Thoracic aorta (tissue), 2 donors: Measurements from ENCODE around the gene ENO2. TPM values are rescaled to one million over a fixed set of nuclear protein-coding genes. Genes with fewer than 3 reads are reported as not detected.

ENCODE experiments used
- ATAC-seq: fragments of 150-250 bp; one replicate; pipeline ENCODE4 v1.8.0; 2017; ENCODE audit warnings: low read depth; ENCODE audit not compliant: insufficient number of reproducible peaks, low FRiP score
- DNase-seq: peaks from one replicate; pipeline ENCODE4 v3.0.0-alpha.2; 2020; ENCODE audit warnings: low spot score
- H3K27ac ChIP-seq, 2 donors: fragments of 200-600 bp; sonication (generic); 1 replicate in 1 of 2; 2 replicates in 1 of 2; pipeline ENCODE4 v1.5.1; 2016; ENCODE audit warnings: mild to moderate bottlenecking in 2 of 2, moderate library complexity in 2 of 2
- H3K27me3 ChIP-seq: fragments of 200-600 bp; sonication (generic); replicated peaks from 2 replicates; pipeline ENCODE4 v1.6.0; 2016; ENCODE audit warnings: mild to moderate bottlenecking; ENCODE audit not compliant: insufficient read depth
- H3K36me3 ChIP-seq: fragments of 200-600 bp; sonication (generic); one replicate; pipeline ENCODE4 v1.5.1; 2016
- H3K4me1 ChIP-seq, 2 donors: fragments of 200-600 bp; sonication (generic); 1 replicate in 1 of 2; 2 replicates in 1 of 2; pipeline versions ENCODE4 v1.5.1 to v1.6.0; 2016; ENCODE audit warnings: low read depth in 2 of 2, mild to moderate bottlenecking in 1 of 2; ENCODE audit not compliant: control insufficient read depth in 1 of 2
- H3K4me3 ChIP-seq: fragments of 200-600 bp; sonication (generic); 2 replicates; pipeline ENCODE4 v1.5.1; 2016; ENCODE audit warnings: mild to moderate bottlenecking
- H3K9me3 ChIP-seq: fragments of 200-600 bp; sonication (generic); 2 replicates; pipeline ENCODE4 v1.5.1; 2016
- total RNA-seq, 2 donors: library from RNA; depleted of rRNA; stranded (reverse); fragments of >200 nt; gene quantifications; one replicate each; pipeline versions ENCODE4 v1.1.0 to v1.2.3, GENCODE V29; 2016
- TF ChIP-seq, protein P1 (sequence below): fragments of 200-600 bp; sonication (generic); IDR thresholded peaks from one replicate; pipeline ENCODE4 v1.5.1; 2019; ENCODE audit warnings: antibody characterized with exemption

The ENO2 gene
- total RNA-seq, 2 donors from 2014 or later = 53.6 to 57.9 TPM

DNA sequence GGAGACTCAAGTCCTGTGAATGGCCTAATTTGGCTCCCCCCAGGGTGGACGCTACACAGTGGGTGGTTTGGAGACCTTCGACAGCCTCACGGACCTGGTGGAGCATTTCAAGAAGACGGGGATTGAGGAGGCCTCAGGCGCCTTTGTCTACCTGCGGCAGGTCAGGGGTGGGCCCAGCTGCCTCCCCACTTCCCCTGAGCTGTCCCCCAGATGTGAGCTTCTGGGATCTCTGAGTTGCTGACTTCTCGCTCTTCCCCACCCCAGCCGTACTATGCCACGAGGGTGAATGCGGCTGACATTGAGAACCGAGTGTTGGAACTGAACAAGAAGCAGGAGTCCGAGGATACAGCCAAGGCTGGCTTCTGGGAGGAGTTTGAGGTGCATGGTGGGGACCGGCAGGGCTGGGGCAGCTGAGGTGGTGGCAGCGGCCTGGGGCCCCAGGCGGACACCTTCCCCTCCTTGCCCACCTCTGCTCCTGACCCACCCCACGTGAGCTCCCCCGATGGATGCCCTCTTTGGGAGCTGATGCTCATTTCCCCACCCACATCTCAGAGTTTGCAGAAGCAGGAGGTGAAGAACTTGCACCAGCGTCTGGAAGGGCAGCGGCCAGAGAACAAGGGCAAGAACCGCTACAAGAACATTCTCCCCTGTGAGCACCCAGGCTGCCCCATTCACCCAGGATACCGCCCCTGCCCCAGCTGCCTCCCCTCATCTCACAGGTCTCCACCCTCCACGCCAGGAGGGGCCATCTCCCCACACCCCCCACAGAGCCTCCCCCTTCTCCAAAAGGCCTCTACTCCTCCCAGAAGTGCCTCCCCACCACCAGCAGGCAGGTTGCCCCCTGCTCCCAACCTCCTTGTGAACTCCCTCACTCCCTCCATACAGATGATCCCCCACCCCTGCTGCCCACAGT lies 41.0 kb downstream of the ENO2 start:
- DNase-seq (no peak), ATAC-seq (no peak)
- no peaks in the 10 kb centered on the region for H3K36me3 ChIP-seq
- TF ChIP-seq, protein P1, sequence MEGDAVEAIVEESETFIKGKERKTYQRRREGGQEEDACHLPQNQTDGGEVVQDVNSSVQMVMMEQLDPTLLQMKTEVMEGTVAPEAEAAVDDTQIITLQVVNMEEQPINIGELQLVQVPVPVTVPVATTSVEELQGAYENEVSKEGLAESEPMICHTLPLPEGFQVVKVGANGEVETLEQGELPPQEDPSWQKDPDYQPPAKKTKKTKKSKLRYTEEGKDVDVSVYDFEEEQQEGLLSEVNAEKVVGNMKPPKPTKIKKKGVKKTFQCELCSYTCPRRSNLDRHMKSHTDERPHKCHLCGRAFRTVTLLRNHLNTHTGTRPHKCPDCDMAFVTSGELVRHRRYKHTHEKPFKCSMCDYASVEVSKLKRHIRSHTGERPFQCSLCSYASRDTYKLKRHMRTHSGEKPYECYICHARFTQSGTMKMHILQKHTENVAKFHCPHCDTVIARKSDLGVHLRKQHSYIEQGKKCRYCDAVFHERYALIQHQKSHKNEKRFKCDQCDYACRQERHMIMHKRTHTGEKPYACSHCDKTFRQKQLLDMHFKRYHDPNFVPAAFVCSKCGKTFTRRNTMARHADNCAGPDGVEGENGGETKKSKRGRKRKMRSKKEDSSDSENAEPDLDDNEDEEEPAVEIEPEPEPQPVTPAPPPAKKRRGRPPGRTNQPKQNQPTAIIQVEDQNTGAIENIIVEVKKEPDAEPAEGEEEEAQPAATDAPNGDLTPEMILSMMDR = no peak
- no peak overlapping the region for H3K4me3 ChIP-seq
- H3K4me1 ChIP-seq = peaks cover 5% of the 10 kb centered on the region in 2 donors
- H3K9me3 ChIP-seq = no peaks in the 10 kb centered on the region
- H3K27ac ChIP-seq = no peak overlapping the region
- no peaks in the 10 kb centered on the region for H3K27me3 ChIP-seq

DNA sequence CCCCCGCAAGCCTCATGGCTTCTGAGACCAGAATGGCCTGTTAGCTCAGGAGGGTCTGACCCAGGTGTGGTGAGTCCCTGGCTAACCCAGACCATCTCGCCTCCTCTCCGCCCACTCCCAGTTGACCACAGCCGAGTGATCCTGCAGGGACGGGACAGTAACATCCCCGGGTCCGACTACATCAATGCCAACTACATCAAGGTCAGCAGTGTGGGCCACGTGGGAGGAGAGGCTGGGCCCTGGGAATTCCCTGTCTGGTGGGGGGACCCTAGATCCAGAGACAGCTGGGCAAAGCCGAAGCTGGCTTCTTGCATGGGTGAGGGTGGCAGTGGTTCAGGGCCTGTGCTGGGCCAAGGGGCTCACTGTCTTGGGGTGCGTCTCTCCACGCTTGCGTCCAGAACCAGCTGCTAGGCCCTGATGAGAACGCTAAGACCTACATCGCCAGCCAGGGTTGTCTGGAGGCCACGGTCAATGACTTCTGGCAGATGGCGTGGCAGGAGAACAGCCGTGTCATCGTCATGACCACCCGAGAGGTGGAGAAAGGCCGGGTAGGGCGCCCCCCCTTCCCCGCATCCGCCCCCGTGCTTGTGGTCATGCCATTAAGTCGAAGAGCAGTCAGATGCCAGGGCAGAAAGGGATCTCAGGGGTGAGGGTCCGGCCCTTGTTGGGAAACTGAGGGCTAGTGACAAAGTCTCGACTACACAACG lies 41.8 kb downstream of the ENO2 start:
- no peaks in the 10 kb centered on the region for H3K9me3 ChIP-seq
- no peaks in the 10 kb centered on the region for H3K36me3 ChIP-seq
- H3K4me1 ChIP-seq = peaks cover 5 to 10% of the 10 kb centered on the region in 2 donors
- TF ChIP-seq, protein P1 = no peak
- no peaks in the 10 kb centered on the region for H3K27me3 ChIP-seq
- ATAC-seq = no peak
- H3K27ac ChIP-seq = no peak overlapping the region
- no peak for DNase-seq
- H3K4me3 ChIP-seq = no peak overlapping the region

DNA sequence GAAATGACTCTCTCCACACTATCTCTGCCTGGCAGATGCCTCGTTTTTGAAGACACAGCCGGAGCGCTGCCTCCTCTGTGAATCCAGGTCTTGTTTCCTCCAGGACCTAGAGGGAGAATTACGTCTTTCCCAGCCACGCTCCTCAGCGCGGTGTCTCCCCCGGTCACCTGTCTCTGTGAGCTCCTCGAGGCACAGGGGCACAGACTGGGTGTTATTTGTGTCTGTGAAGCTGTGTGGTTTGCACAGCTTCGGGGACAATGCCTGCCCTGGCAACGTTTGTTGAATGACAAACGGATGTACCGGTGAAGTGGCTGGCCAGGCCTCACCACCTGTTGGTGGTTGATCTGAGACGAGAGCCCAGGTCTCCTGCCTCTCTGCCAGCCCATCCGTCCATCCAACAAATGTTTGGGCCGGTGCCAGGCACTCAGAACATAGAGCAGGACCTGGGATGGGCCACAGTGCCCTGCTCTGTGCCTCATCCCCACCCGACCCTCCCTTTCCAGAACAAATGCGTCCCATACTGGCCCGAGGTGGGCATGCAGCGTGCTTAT lies 42.8 kb downstream of the ENO2 start:
- H3K36me3 ChIP-seq = no peaks in the 10 kb centered on the region
- TF ChIP-seq, protein P1 = no peak
- DNase-seq (no peak), ATAC-seq (no peak)
- H3K9me3 ChIP-seq = no peaks in the 10 kb centered on the region
- peaks cover 6 to 15% of the 10 kb centered on the region in 2 donors for H3K4me1 ChIP-seq
- H3K27ac ChIP-seq = no peak overlapping the region
- no peaks in the 10 kb centered on the region for H3K27me3 ChIP-seq
- no peak overlapping the region for H3K4me3 ChIP-seq

DNA sequence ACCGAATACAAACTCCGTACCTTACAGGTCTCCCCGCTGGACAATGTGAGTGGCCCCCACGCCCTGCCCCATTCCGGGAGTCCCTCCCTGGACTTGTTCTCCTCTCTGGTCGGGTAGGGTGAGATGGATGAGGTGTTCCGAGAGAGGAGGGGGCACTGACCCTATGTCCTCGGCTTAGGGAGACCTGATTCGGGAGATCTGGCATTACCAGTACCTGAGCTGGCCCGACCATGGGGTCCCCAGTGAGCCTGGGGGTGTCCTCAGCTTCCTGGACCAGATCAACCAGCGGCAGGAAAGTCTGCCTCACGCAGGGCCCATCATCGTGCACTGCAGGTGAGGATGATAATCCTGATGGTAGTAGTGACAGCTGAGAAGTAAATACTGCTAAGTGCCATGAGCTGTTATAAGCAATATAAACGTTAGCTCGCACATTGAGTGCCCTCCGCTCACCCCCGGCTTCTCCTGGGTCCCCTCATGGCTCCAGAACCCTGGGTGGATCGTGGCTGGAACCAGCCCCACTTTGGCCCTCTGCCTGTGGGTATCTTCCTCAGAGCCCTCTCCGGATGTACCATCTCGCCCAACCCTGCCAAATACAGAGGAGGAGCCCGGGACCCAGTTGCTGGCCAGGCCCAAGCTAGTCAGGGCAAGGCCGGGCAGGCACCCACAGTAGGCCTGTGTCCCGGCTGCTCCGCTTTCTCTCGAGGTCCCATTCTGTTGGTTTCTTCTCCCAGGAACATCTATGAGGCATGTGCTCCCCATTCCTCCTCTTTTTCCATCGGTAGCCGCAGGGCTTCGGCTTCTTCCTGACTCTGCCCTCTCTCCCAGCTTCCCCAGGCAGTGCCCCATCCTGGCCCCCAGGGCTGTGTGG lies 43.6 kb downstream of the ENO2 start:
- Histone ChIP-seq H3K27ac (peak overlapping the region in 1 of 2 donors; percentile 9), H3K27me3 (no peaks in the 10 kb centered on the region), H3K36me3 (no peaks in the 10 kb centered on the region), H3K4me3 (no peak overlapping the region), H3K4me1 (peaks cover 8 to 15% of the 10 kb centered on the region in 2 donors), H3K9me3 (no peaks in the 10 kb centered on the region)
- DNase-seq = no peak
- TF ChIP-seq, protein P1 = no peak
- ATAC-seq = no peak
